ENCODE data around the gene CFI. TPM values are rescaled to one million over a fixed set of nuclear protein-coding genes. Genes with fewer than 3 reads are reported as not detected.

The CFI gene
- polyA plus RNA-seq, 3 donors, result 76.2 to 92.6 (median 84.7) TPM

- DNase-seq (ENCODE audit: low read depth in 3 of 3, low spot score in 2 of 3), result no peak
These were observed 66.0 kb downstream of the CFI start for GRCh38 chr4:109735566-109736365.

- DNase-seq (ENCODE audit: low read depth in 3 of 3, low spot score in 2 of 3), result no peak
These were observed 68.1 kb downstream of the CFI start for GRCh38 chr4:109733728-109734127.

- no peak for DNase-seq (ENCODE audit: low read depth in 3 of 3, low spot score in 2 of 3)
These were observed 70.9 kb downstream of the CFI start for GRCh38 chr4:109730619-109731545.

GRCh38 chr4:109729718-109730618, 71.8 kb downstream of the CFI start, which contains the start of gene PLA2G12A:
Gene PLA2G12A (minus strand): TSS chr4:109730070. CDS start chr4:109729809, 261 bp downstream.
- peak; percentile 62 to 72 (median 65) for DNase-seq (ENCODE audit: low read depth in 3 of 3, low spot score in 2 of 3)

GRCh38 chr4:109729117-109729717, 72.6 kb downstream of the CFI start:
- DNase-seq (ENCODE audit: low read depth in 3 of 3, low spot score in 2 of 3), result peak in 2 of 3 donors; percentile 7 to 20

GRCh38 chr4:109728385-109728784, 73.4 kb downstream of the CFI start:
- DNase-seq (ENCODE audit: low read depth in 3 of 3, low spot score in 2 of 3), result no peak

- no peak for DNase-seq (ENCODE audit: low read depth in 3 of 3, low spot score in 2 of 3)
These were observed 78.7 kb downstream of the CFI start for GRCh38 chr4:109723110-109723509.

GRCh38 chr4:109722357-109722756, 79.4 kb downstream of the CFI start:
- DNase-seq (ENCODE audit: low read depth in 3 of 3, low spot score in 2 of 3), result no peak

- DNase-seq (ENCODE audit: low read depth in 3 of 3, low spot score in 2 of 3), result no peak
These were observed 80.8 kb downstream of the CFI start for GRCh38 chr4:109721033-109721432.

- DNase-seq (ENCODE audit: low read depth in 3 of 3, low spot score in 2 of 3), result no peak
These were observed 82.2 kb downstream of the CFI start for GRCh38 chr4:109719604-109720003.

GRCh38 chr4:109718759-109719158, 83.0 kb downstream of the CFI start:
- no peak for DNase-seq (ENCODE audit: low read depth in 3 of 3, low spot score in 2 of 3)

GRCh38 chr4:109713500-109713899, 88.3 kb downstream of the CFI start:
- no peak for DNase-seq (ENCODE audit: low read depth in 3 of 3, low spot score in 2 of 3)

GRCh38 chr4:109708990-109709389, 92.8 kb downstream of the CFI start:
- no peak for DNase-seq (ENCODE audit: low read depth in 3 of 3, low spot score in 2 of 3)

- DNase-seq (ENCODE audit: low read depth in 3 of 3, low spot score in 2 of 3), result no peak
These were observed 93.4 kb downstream of the CFI start for GRCh38 chr4:109708435-109708834.

GRCh38 chr4:109703664-109704361, 98.0 kb downstream of the CFI start:
- peak; percentile 26 to 45 (median 34) for DNase-seq (ENCODE audit: low read depth in 3 of 3, low spot score in 2 of 3)

GRCh38 chr4:109702950-109703663, 98.7 kb downstream of the CFI start, which contains the start of gene CASP6:
Gene CASP6 (minus strand): TSS chr4:109703445. CDS start chr4:109703395, 50 bp downstream.
- DNase-seq (ENCODE audit: low read depth in 3 of 3, low spot score in 2 of 3), result peak; percentile 48 to 69 (median 62)

- peak; percentile 3 to 18 (median 10) for DNase-seq (ENCODE audit: low read depth in 3 of 3, low spot score in 2 of 3)
These were observed 100.0 kb downstream of the CFI start for GRCh38 chr4:109701566-109702410.
